GM23338 (cell line): ENCODE measurements around the gene CACNA1F.

Experiments used
- CREB1 ChIP-seq: fragments of 250-450 bp; sonication (Bioruptor Pico); IDR thresholded peaks from 2 replicates; pipeline ENCODE4 v1.5.0; 2020; ENCODE audit warnings: low read depth, mild to moderate bottlenecking, moderate library complexity
- EZH2 ChIP-seq: fragments of 200-600 bp; sonication (generic); IDR thresholded peaks from one replicate; pipeline ENCODE4 v1.8.0; 2017; ENCODE audit warnings: antibody characterized with exemption, mild to moderate bottlenecking, low read depth; ENCODE audit not compliant: unreplicated experiment
- EZH2phosphoT487 ChIP-seq: fragments of 200-600 bp; sonication (generic); IDR thresholded peaks from one replicate; pipeline ENCODE4 v1.8.1; 2018; ENCODE audit warnings: antibody characterized with exemption; ENCODE audit not compliant: unreplicated experiment
- JUNB ChIP-seq: IDR thresholded peaks from one replicate; pipeline ENCODE4 v1.6.1; 2016; ENCODE audit warnings: antibody characterized with exemption; ENCODE audit not compliant: unreplicated experiment
- NANOG ChIP-seq: IDR thresholded peaks from 2 replicates; pipeline ENCODE4 v1.6.1; 2016; ENCODE audit warnings: antibody characterized with exemption, borderline replicate concordance
- POLR2AphosphoS5 ChIP-seq: IDR thresholded peaks from 2 replicates; pipeline ENCODE4 v1.6.1; 2016; ENCODE audit warnings: antibody characterized with exemption, low read depth
- STAT1 ChIP-seq: IDR thresholded peaks from one replicate; pipeline ENCODE4 v1.6.1; 2016; ENCODE audit warnings: antibody characterized with exemption; ENCODE audit not compliant: unreplicated experiment
- ZNF114 ChIP-seq: fragments of 250-450 bp; sonication (Bioruptor Pico); IDR thresholded peaks from 2 replicates; pipeline ENCODE4 v1.5.0; 2020; ENCODE audit warnings: mild to moderate bottlenecking, moderate library complexity
- ZNF331 ChIP-seq: fragments of 250-450 bp; sonication (Bioruptor Pico); IDR thresholded peaks from 2 replicates; pipeline ENCODE4 v1.5.0; 2020; ENCODE audit warnings: low read depth, mild to moderate bottlenecking, moderate library complexity
- TF ChIP-seq, protein P1 (sequence below), 2 experiments: fragments of 200-600 bp in 1 of 2; sonication (generic) in 1 of 2; conservative IDR thresholded peaks; 2 replicates each; pipeline versions ENCODE4 v1.5.1 to v1.6.1; 2016 to 2017; ENCODE audit warnings: antibody characterized with exemption in 2 of 2, low read depth in 2 of 2, mild to moderate bottlenecking in 2 of 2, moderate library complexity in 1 of 2
- TF ChIP-seq, protein P2 (sequence below): IDR thresholded peaks from one replicate; pipeline ENCODE4 v1.6.1; 2018; ENCODE audit warnings: antibody characterized with exemption; ENCODE audit not compliant: unreplicated experiment
- TF ChIP-seq, protein P3 (sequence below): IDR thresholded peaks from 2 replicates; pipeline ENCODE4 v1.6.1; 2016; ENCODE audit warnings: antibody characterized with exemption
- TF ChIP-seq, protein P4 (sequence below): fragments of 250-450 bp; sonication (Bioruptor Pico); IDR thresholded peaks from 2 replicates; pipeline ENCODE4 v1.5.0; 2020; ENCODE audit warnings: mild to moderate bottlenecking, moderate library complexity

DNA sequence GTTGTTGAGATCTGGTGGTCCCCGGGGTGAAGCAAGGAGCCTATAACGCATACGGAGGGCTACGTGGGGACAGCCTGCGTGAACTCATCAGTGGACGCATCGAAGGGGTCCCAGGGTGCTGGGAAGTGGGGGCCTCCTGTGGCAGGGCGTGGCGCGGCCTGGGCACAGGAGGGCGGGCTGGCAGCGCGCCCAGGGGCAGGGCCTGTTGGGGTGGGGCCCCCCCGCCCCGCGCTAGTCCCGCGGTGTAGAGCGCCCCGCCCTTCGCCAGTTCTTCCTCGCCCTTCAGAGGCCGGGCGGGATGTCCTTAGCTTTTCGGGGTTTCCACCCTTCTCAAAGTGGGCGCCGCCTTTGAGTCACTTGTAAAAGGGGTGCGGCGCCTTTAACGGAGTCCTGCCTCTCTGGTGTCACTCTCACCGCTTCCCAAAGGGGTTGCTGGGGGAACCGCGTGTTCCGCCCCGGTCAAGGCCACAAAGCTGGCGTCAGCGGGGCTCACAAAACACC is 60.8 kb downstream of the CACNA1F start:
- TF ChIP-seq, protein P1, sequence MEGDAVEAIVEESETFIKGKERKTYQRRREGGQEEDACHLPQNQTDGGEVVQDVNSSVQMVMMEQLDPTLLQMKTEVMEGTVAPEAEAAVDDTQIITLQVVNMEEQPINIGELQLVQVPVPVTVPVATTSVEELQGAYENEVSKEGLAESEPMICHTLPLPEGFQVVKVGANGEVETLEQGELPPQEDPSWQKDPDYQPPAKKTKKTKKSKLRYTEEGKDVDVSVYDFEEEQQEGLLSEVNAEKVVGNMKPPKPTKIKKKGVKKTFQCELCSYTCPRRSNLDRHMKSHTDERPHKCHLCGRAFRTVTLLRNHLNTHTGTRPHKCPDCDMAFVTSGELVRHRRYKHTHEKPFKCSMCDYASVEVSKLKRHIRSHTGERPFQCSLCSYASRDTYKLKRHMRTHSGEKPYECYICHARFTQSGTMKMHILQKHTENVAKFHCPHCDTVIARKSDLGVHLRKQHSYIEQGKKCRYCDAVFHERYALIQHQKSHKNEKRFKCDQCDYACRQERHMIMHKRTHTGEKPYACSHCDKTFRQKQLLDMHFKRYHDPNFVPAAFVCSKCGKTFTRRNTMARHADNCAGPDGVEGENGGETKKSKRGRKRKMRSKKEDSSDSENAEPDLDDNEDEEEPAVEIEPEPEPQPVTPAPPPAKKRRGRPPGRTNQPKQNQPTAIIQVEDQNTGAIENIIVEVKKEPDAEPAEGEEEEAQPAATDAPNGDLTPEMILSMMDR (conservative IDR thresholded peaks at IDR 0.05; ENCODE audit: low read depth in 2 of 2) = no peak
- TF ChIP-seq POLR2AphosphoS5 (no peak), ZNF114 (CRISPR knock-in tag) (no peak), EZH2 (no peak), JUNB (no peak), NANOG (no peak), CREB1 (CRISPR knock-in tag) (no peak), EZH2phosphoT487 (no peak), ZNF331 (CRISPR knock-in tag) (no peak), STAT1 (no peak)
- TF ChIP-seq, protein P2, sequence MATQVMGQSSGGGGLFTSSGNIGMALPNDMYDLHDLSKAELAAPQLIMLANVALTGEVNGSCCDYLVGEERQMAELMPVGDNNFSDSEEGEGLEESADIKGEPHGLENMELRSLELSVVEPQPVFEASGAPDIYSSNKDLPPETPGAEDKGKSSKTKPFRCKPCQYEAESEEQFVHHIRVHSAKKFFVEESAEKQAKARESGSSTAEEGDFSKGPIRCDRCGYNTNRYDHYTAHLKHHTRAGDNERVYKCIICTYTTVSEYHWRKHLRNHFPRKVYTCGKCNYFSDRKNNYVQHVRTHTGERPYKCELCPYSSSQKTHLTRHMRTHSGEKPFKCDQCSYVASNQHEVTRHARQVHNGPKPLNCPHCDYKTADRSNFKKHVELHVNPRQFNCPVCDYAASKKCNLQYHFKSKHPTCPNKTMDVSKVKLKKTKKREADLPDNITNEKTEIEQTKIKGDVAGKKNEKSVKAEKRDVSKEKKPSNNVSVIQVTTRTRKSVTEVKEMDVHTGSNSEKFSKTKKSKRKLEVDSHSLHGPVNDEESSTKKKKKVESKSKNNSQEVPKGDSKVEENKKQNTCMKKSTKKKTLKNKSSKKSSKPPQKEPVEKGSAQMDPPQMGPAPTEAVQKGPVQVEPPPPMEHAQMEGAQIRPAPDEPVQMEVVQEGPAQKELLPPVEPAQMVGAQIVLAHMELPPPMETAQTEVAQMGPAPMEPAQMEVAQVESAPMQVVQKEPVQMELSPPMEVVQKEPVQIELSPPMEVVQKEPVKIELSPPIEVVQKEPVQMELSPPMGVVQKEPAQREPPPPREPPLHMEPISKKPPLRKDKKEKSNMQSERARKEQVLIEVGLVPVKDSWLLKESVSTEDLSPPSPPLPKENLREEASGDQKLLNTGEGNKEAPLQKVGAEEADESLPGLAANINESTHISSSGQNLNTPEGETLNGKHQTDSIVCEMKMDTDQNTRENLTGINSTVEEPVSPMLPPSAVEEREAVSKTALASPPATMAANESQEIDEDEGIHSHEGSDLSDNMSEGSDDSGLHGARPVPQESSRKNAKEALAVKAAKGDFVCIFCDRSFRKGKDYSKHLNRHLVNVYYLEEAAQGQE = no peak
- TF ChIP-seq, protein P3, sequence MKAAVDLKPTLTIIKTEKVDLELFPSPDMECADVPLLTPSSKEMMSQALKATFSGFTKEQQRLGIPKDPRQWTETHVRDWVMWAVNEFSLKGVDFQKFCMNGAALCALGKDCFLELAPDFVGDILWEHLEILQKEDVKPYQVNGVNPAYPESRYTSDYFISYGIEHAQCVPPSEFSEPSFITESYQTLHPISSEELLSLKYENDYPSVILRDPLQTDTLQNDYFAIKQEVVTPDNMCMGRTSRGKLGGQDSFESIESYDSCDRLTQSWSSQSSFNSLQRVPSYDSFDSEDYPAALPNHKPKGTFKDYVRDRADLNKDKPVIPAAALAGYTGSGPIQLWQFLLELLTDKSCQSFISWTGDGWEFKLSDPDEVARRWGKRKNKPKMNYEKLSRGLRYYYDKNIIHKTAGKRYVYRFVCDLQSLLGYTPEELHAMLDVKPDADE = no peak
- TF ChIP-seq, protein P4, sequence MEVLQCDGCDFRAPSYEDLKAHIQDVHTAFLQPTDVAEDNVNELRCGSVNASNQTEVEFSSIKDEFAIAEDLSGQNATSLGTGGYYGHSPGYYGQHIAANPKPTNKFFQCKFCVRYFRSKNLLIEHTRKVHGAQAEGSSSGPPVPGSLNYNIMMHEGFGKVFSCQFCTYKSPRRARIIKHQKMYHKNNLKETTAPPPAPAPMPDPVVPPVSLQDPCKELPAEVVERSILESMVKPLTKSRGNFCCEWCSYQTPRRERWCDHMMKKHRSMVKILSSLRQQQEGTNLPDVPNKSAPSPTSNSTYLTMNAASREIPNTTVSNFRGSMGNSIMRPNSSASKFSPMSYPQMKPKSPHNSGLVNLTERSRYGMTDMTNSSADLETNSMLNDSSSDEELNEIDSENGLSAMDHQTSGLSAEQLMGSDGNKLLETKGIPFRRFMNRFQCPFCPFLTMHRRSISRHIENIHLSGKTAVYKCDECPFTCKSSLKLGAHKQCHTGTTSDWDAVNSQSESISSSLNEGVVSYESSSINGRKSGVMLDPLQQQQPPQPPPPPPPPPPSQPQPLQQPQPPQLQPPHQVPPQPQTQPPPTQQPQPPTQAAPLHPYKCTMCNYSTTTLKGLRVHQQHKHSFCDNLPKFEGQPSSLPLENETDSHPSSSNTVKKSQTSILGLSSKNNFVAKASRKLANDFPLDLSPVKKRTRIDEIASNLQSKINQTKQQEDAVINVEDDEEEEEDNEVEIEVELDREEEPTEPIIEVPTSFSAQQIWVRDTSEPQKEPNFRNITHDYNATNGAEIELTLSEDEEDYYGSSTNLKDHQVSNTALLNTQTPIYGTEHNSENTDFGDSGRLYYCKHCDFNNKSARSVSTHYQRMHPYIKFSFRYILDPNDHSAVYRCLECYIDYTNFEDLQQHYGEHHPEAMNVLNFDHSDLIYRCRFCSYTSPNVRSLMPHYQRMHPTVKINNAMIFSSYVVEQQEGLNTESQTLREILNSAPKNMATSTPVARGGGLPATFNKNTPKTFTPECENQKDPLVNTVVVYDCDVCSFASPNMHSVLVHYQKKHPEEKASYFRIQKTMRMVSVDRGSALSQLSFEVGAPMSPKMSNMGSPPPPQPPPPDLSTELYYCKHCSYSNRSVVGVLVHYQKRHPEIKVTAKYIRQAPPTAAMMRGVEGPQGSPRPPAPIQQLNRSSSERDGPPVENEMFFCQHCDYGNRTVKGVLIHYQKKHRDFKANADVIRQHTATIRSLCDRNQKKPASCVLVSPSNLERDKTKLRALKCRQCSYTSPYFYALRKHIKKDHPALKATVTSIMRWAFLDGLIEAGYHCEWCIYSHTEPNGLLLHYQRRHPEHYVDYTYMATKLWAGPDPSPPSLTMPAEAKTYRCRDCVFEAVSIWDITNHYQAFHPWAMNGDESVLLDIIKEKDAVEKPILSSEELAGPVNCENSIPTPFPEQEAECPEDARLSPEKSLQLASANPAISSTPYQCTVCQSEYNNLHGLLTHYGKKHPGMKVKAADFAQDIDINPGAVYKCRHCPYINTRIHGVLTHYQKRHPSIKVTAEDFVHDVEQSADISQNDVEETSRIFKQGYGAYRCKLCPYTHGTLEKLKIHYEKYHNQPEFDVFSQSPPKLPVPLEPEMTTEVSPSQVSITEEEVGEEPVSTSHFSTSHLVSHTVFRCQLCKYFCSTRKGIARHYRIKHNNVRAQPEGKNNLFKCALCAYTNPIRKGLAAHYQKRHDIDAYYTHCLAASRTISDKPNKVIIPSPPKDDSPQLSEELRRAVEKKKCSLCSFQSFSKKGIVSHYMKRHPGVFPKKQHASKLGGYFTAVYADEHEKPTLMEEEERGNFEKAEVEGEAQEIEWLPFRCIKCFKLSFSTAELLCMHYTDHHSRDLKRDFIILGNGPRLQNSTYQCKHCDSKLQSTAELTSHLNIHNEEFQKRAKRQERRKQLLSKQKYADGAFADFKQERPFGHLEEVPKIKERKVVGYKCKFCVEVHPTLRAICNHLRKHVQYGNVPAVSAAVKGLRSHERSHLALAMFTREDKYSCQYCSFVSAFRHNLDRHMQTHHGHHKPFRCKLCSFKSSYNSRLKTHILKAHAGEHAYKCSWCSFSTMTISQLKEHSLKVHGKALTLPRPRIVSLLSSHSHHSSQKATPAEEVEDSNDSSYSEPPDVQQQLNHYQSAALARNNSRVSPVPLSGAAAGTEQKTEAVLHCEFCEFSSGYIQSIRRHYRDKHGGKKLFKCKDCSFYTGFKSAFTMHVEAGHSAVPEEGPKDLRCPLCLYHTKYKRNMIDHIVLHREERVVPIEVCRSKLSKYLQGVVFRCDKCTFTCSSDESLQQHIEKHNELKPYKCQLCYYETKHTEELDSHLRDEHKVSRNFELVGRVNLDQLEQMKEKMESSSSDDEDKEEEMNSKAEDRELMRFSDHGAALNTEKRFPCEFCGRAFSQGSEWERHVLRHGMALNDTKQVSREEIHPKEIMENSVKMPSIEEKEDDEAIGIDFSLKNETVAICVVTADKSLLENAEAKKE (CRISPR knock-in tag) = no peak
